ENCODE measurements around the gene ABAT. TPM values are rescaled to one million over a fixed set of nuclear protein-coding genes. Genes with fewer than 3 reads are reported as not detected.

The ABAT gene
- total and polyA plus RNA-seq, 5 donors: 10.9 to 42.4 (median 16.8) TPM

DNA sequence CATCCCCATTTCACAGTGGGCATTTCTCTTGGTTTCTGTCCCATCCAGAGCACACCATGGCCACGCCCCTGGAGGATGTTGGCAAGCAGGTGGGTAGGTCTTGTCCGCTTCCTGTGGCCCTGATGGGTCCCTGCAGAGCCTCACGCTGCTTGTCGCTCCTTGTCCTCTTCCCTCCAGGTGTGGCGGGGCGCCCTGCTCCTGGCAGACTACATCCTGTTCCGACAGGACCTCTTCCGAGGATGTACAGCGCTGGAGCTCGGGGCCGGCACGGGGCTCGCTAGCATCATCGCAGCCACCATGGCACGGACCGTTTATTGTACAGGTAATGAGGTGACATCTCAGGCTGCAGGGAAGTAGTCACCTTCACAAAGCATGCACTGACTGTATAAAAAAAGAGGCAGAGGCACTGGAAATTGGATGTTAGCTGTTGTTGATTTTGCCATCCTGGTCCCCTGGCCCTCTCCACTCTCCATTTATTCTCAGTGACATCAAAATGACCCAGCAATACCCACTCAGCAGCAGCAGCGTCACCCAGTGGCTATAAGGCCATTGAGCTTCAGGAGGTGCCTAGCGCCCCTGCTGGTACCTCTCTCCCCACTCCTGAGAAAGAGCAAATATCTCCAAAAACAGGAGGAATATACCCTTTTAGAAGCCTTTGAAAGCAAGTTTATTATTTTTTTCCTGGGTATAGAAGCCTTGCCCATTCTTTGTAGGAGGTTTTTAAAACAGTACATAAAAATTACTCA lies 39.3 kb upstream of the ABAT start:
- WGBS: 82% methylated on average over 18 of the region's 18 CpGs
- Histone ChIP-seq H3K4me1 (ENCODE audit: control insufficient read depth, insufficient read depth, low read length) (no peaks in the 10 kb centered on the region), H3K4me3 (ENCODE audit: low read length) (no peak overlapping the region), H3K9me3 (ENCODE audit: control insufficient read depth, low read length) (no peaks in the 10 kb centered on the region), H3K27me3 (ENCODE audit: control insufficient read depth, insufficient read depth) (no peaks in the 10 kb centered on the region), H3K27ac (ENCODE audit: low read length) (no peak overlapping the region)
- intact Hi-C loops (cut with DNase I): loop anchor here in 1 of 4 donors (10.0 kb wide), 1 partner anchor 60 kb away; no protein-coding TSS in a partner anchor
- no peak for ATAC-seq
- DNase-seq: no peak

DNA sequence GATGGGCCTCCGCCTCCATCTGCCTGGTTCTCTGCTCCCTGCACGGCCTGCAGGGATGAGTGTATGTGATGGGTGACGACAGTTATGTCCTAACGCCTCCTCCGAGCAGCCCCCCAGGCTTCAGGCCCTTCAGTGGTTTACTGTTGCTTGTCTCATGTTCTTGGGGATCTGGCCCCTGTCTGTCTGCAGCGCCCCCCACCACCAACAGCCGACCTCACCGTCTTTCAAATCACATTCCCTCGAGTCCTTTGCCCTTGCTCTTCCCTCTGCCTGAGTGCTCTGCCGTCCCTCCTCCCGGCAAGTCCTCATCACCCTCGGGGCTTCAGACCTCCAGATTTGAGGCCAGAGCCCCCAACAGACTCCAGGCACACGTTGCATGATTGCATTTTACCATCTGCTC lies 34.7 kb upstream of the ABAT start:
- intact Hi-C loops (cut with DNase I): loop anchor here in 1 of 4 donors (10.0 kb wide), 1 partner anchor 55 kb away; no protein-coding TSS in a partner anchor
- no peaks in the 10 kb centered on the region for H3K27me3 ChIP-seq (ENCODE audit: control insufficient read depth, insufficient read depth)
- H3K4me1 ChIP-seq (ENCODE audit: control insufficient read depth, insufficient read depth, low read length): no peaks in the 10 kb centered on the region
- H3K4me3 ChIP-seq (ENCODE audit: low read length): no peak overlapping the region
- H3K9me3 ChIP-seq (ENCODE audit: control insufficient read depth, low read length): no peaks in the 10 kb centered on the region
- DNase-seq: no peak
- ATAC-seq: no peak
- 69% methylated on average over 13 of the region's 13 CpGs for WGBS
- no peak overlapping the region for H3K27ac ChIP-seq (ENCODE audit: low read length)

DNA sequence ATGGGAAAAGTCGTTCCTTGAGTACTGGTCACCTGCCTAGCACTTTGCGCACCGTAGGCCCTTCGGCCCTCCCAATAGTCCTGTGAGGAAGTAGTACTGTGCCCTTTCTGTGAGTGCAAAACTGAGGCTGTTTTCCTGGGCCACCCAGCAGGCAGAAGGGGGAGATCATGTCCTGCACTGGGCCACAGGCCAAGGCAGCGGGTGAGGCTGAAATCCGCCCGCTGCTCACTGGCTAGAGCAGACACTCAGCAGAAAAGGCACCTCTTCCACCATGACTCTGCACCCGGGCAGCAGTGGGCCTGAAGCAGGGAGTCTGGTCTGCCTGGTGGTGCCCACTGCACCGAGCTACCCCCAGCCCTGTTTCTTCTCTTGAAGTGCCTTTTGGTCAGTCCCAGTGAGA lies 32.7 kb upstream of the ABAT start:
- 73% methylated on average over 9 of the region's 9 CpGs for WGBS
- no peak overlapping the region for H3K27ac ChIP-seq (ENCODE audit: low read length)
- no peaks in the 10 kb centered on the region for H3K4me1 ChIP-seq (ENCODE audit: control insufficient read depth, insufficient read depth, low read length)
- intact Hi-C loops (cut with DNase I): no loop called here
- H3K9me3 ChIP-seq (ENCODE audit: control insufficient read depth, low read length): no peaks in the 10 kb centered on the region
- H3K4me3 ChIP-seq (ENCODE audit: low read length): no peak overlapping the region
- DNase-seq: no peak
- no peak for ATAC-seq
- no peaks in the 10 kb centered on the region for H3K27me3 ChIP-seq (ENCODE audit: control insufficient read depth, insufficient read depth)

DNA sequence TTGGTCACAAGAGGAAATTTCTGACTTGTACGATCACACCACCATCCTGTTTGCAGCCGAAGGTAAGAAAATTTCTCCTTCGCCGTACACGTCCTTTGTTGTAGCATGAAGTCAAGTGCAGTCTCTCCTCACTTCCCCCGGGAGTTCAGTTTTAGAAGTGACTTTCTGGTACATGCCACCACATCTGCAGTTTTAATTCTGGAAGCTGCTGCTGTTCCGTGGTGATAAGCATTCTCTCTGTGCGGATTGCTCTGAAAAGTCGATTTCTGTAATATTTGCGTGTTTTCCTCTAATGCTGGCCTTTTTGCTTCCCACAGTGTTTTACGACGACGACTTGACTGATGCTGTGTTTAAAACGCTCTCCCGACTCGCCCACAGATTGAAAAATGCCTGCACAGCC lies 32.3 kb upstream of the ABAT start:
- WGBS: 89% methylated on average over 16 of the region's 16 CpGs
- ATAC-seq: no peak

DNA sequence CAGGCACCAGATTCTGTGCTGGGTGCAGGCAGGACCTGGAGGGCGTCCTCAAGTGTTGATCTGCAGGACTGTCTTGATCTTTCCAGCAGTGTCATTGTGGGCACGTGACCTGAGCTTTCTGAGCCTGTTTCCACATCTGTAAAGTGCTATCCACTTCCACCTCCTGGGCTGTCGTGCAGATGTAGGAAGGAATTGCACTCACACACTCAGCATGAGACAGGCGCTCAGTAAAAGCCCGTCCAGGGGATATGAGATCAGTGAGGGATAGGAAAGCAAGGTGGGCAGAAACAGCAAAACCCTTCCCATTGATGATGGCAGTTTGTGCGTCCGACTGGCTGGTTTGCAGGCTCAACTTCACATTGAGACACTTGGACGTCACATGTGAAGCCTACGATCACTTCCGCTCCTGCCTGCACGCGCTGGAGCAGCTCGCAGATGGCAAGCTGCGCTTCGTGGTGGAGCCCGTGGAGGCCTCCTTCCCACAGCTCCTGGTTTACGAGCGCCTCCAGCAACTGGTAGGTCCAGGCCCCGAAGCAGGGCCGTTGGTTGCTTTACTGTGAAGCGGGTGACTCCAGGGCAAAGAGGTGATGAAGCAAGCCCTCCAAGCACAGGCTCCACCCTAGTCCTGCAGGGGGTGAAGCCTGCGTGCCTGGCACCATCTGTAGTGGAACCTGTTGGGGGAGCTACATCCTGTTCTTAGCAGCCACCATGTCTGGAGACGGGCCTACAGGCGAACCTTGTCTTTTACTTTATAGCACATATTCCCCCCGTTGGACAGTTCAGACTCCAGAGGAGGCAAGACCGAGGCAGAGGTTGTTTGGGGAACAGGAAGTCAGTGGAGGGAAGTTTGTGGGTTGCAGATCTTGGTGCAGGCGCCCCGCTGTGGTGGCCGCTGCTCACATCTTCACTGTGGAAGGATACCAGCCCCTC lies 29.9 kb upstream of the ABAT start:
- no peak overlapping the region for H3K4me3 ChIP-seq (ENCODE audit: low read length)
- peak; percentile 28 to 56 for ATAC-seq
- H3K9me3 ChIP-seq (ENCODE audit: control insufficient read depth, low read length): no peaks in the 10 kb centered on the region
- H3K27ac ChIP-seq (ENCODE audit: low read length): no peak overlapping the region
- H3K4me1 ChIP-seq (ENCODE audit: control insufficient read depth, insufficient read depth, low read length): no peaks in the 10 kb centered on the region
- intact Hi-C loops (cut with DNase I): no loop called here
- H3K27me3 ChIP-seq (ENCODE audit: control insufficient read depth, insufficient read depth): no peaks in the 10 kb centered on the region
- DNase-seq: peak in 2 of 3 donors; percentile 34 to 68
- 80% methylated on average over 29 of the region's 29 CpGs for WGBS

More for the DNA sequence above, 32.3 kb upstream of the ABAT start:
- H3K27me3 ChIP-seq (ENCODE audit: control insufficient read depth, insufficient read depth): no peaks in the 10 kb centered on the region
- no peak overlapping the region for H3K4me3 ChIP-seq (ENCODE audit: low read length)
- intact Hi-C loops (cut with DNase I): no loop called here
- no peak for DNase-seq
- H3K9me3 ChIP-seq (ENCODE audit: control insufficient read depth, low read length): no peaks in the 10 kb centered on the region
- no peak overlapping the region for H3K27ac ChIP-seq (ENCODE audit: low read length)
- H3K4me1 ChIP-seq (ENCODE audit: control insufficient read depth, insufficient read depth, low read length): no peaks in the 10 kb centered on the region

DNA sequence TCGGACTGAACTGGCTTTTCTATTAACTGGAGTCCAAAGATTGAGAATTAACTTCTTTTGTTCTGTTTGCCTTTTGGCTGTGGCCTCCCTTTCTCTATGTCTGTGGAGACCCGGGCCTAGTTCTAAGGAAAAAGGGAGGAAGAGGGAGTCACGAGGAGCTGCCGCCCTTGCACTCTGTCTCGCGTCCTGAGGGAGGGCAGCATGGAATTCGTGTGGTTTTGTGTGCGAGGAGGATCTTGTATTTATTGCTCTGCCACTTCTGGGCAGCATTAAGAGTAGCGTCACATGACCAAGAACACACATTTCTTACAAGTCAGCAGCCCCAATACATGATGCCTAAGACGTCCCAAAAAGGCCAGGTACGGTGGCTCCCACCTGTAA lies 29.3 kb upstream of the ABAT start:
- no peaks in the 10 kb centered on the region for H3K9me3 ChIP-seq (ENCODE audit: control insufficient read depth, low read length)
- no peaks in the 10 kb centered on the region for H3K27me3 ChIP-seq (ENCODE audit: control insufficient read depth, insufficient read depth)
- no peaks in the 10 kb centered on the region for H3K4me1 ChIP-seq (ENCODE audit: control insufficient read depth, insufficient read depth, low read length)
- WGBS: 79% methylated on average over 11 of the region's 11 CpGs
- DNase-seq (no peak), ATAC-seq (no peak)
- no peak overlapping the region for H3K27ac ChIP-seq (ENCODE audit: low read length)
- intact Hi-C loops (cut with DNase I): no loop called here
- H3K4me3 ChIP-seq (ENCODE audit: low read length): no peak overlapping the region

DNA sequence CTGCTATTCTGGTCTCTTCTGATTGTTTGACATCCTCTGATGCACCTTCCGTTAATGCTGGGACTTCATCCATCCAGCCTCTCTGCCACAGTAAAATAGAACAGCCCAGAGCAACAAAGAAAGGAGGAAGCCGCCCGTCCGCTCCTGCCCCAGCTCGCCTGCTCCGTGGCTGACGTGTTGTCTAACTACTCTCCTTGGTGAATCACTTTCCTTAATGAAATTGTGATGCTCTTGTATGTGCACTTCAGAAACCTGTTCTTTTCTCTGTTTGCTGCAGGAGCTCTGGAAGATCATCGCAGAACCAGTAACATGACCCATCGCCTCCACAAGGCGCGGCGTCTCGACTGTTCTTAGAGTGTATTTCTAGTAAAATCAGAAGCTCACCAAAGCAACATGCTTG lies 28.6 kb upstream of the ABAT start:
- H3K4me3 ChIP-seq (ENCODE audit: low read length): no peak overlapping the region
- no peak overlapping the region for H3K27ac ChIP-seq (ENCODE audit: low read length)
- no peaks in the 10 kb centered on the region for H3K9me3 ChIP-seq (ENCODE audit: control insufficient read depth, low read length)
- no peak for ATAC-seq
- H3K4me1 ChIP-seq (ENCODE audit: control insufficient read depth, insufficient read depth, low read length): no peaks in the 10 kb centered on the region
- intact Hi-C loops (cut with DNase I): no loop called here
- WGBS: 87% methylated on average over 13 of the region's 13 CpGs
- DNase-seq: no peak
- no peaks in the 10 kb centered on the region for H3K27me3 ChIP-seq (ENCODE audit: control insufficient read depth, insufficient read depth)

DNA sequence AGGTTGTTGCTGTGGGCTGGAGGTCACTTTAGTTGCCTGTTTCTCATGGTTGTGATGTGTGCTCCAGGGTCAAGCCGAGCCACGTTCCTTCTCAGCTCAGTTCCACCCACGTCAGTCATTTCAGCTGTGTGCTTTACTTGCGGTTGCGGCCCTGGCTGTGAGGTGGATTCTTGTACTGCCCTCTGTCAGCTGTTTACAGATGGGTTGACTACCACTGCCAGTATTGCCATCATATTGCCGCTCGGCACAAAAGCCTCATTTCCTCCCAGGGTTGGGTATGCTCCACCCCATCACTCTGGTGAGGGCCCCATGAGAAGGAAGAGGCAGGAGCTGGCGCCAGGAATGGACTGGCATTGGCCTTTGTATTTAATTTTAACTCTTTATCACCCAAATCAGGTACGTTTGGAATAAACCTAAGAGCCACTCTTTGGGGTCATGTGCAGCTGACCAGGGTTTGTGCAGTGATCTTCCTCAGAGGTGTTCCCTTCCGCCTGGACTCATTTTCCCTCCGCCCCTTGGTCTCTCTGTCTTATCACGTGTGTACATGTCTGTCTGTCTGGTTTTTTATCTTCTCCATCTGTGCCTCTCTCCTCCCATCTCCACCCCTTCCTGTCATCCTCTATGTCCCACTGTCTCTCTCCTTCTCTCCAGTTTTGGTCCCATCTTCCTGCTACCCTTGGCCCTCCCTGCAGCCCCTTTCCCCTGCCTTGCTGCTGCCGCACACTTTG lies 27.9 kb upstream of the ABAT start:
- H3K27me3 ChIP-seq (ENCODE audit: control insufficient read depth, insufficient read depth): no peaks in the 10 kb centered on the region
- no peaks in the 10 kb centered on the region for H3K4me1 ChIP-seq (ENCODE audit: control insufficient read depth, insufficient read depth, low read length)
- ATAC-seq (no peak), DNase-seq (no peak)
- H3K9me3 ChIP-seq (ENCODE audit: control insufficient read depth, low read length): no peaks in the 10 kb centered on the region
- 70% methylated on average over 13 of the region's 13 CpGs for WGBS
- no peak overlapping the region for H3K27ac ChIP-seq (ENCODE audit: low read length)
- H3K4me3 ChIP-seq (ENCODE audit: low read length): no peak overlapping the region
- intact Hi-C loops (cut with DNase I): no loop called here

DNA sequence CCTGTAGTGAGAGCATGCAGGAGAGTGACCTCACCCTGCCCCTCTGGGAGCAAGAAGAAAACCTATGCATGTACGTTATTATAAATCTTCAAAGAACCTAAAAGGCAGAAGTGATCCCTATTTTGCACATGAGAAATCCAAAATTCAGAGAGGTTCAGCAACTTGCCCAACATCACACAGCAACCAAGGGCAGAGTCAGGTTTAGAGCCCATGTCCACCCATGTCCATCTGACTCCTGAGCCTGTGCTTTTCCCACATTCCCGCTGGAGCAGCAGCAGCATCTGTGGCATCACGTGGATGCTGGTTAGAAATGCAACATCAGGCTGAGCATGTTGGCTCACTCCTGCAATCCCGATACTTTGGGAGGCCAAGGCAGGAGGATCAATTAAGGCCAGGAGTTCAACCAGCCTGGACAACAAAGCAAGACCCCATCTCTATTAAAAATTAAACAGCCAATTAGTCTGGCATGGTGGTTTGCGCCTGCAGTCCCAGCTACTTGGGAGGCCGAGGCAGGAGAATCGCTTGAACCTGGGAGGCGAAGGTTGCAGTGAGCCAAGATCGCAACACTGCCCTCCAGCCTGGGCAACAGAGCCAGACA lies 26.6 kb upstream of the ABAT start:
- WGBS: 75% methylated on average over 9 of the region's 9 CpGs
- DNase-seq: no peak
- no peaks in the 10 kb centered on the region for H3K27me3 ChIP-seq (ENCODE audit: control insufficient read depth, insufficient read depth)
- intact Hi-C loops (cut with DNase I): no loop called here
- no peak overlapping the region for H3K4me3 ChIP-seq (ENCODE audit: low read length)
- H3K27ac ChIP-seq (ENCODE audit: low read length): no peak overlapping the region
- no peaks in the 10 kb centered on the region for H3K9me3 ChIP-seq (ENCODE audit: control insufficient read depth, low read length)
- no peak for ATAC-seq
- no peaks in the 10 kb centered on the region for H3K4me1 ChIP-seq (ENCODE audit: control insufficient read depth, insufficient read depth, low read length)

DNA sequence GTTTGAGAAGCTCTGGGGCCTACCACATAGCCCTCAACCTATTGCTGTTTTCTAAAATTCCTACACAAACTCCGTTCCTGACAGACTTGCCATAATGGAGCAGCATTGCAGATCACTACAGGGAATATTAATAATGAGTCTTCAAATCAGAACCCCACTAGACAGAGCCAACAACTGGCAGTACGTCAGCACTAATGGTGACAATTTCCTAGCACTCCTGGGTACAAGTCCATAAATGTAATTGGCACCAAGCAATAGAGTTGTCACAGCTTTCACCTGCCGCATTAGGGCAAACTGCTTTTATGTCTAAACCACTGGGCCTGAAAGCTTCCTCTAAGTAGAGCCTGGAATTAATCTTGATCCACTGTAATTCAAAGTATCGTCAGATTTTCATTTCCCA lies 25.5 kb upstream of the ABAT start:
- H3K27me3 ChIP-seq (ENCODE audit: control insufficient read depth, insufficient read depth): no peaks in the 10 kb centered on the region
- intact Hi-C loops (cut with DNase I): no loop called here
- no peak for ATAC-seq
- no peak overlapping the region for H3K27ac ChIP-seq (ENCODE audit: low read length)
- H3K4me1 ChIP-seq (ENCODE audit: control insufficient read depth, insufficient read depth, low read length): no peaks in the 10 kb centered on the region
- H3K4me3 ChIP-seq (ENCODE audit: low read length): no peak overlapping the region
- DNase-seq: no peak
- no peaks in the 10 kb centered on the region for H3K9me3 ChIP-seq (ENCODE audit: control insufficient read depth, low read length)
- WGBS: 76% methylated on average over 4 of the region's 4 CpGs
